Liver (tissue), 9 donors: ENCODE data around the gene INO80D. TPM values are rescaled to one million over a fixed set of nuclear protein-coding genes. Genes with fewer than 3 reads are reported as not detected.

Source experiments
- DNase-seq: peaks from one replicate; pipeline ENCODE4 v3.0.0-alpha.2; 2017; ENCODE audit warnings: low spot score
- H3K27ac ChIP-seq, 2 donors: one replicate each; pipeline ENCODE4 v1.7.0; 2013; ENCODE audit warnings: inconsistent platforms in 2 of 2, low read length in 2 of 2, control low read depth in 1 of 2, low read depth in 1 of 2, mild to moderate bottlenecking in 1 of 2
- H3K27me3 ChIP-seq, 4 donors: one replicate each; pipeline versions ENCODE4 v1.6.1 to v1.7.0; 2013; ENCODE audit warnings: low read length in 3 of 4, inconsistent platforms in 1 of 4, mild to moderate bottlenecking in 1 of 4, moderate library complexity in 1 of 4; ENCODE audit not compliant: control insufficient read depth in 4 of 4, insufficient read depth in 4 of 4
- H3K36me3 ChIP-seq, 4 donors: one replicate each; pipeline versions ENCODE4 v1.6.1 to v1.7.0; 2013; ENCODE audit warnings: low read length in 3 of 4, mild to moderate bottlenecking in 3 of 4, low read depth in 1 of 4, moderate library complexity in 1 of 4; ENCODE audit not compliant: control insufficient read depth in 4 of 4, insufficient read depth in 3 of 4
- H3K4me1 ChIP-seq, 4 donors: one replicate each; pipeline versions ENCODE4 v1.6.1 to v1.7.0; 2013; ENCODE audit warnings: low read length in 3 of 4, mild to moderate bottlenecking in 3 of 4, moderate library complexity in 1 of 4; ENCODE audit not compliant: control insufficient read depth in 4 of 4, insufficient read depth in 4 of 4
- H3K4me3 ChIP-seq, 3 donors: one replicate each; pipeline versions ENCODE4 v1.6.1 to v1.7.0; 2013; ENCODE audit warnings: low read length in 3 of 3, control low read depth in 1 of 3, low read depth in 1 of 3, mild to moderate bottlenecking in 1 of 3
- H3K9ac ChIP-seq, 2 donors: one replicate each; pipeline ENCODE4 v1.7.0; 2013; ENCODE audit warnings: low read length in 2 of 2, mild to moderate bottlenecking in 2 of 2, moderate library complexity in 2 of 2, control low read depth in 1 of 2, low read depth in 1 of 2
- H3K9me3 ChIP-seq, 4 donors: one replicate each; pipeline versions ENCODE4 v1.6.1 to v1.7.0; 2013; ENCODE audit warnings: low read length in 3 of 4; ENCODE audit not compliant: control insufficient read depth in 4 of 4
- ATF3 ChIP-seq: IDR thresholded peaks from 2 replicates; pipeline ENCODE4 v1.6.1; 2016; ENCODE audit warnings: antibody characterized with exemption
- GABPA ChIP-seq, 2 donors: IDR thresholded peaks in 1 of 2; conservative IDR thresholded peaks in 1 of 2; 2 replicates each; pipeline ENCODE4 v1.6.1; 2016; ENCODE audit warnings: antibody characterized with exemption in 2 of 2, mild to moderate bottlenecking in 1 of 2, moderate library complexity in 1 of 2
- HNF4A ChIP-seq, 2 donors: conservative IDR thresholded peaks; 2 replicates each; pipeline ENCODE4 v1.6.1; 2016; ENCODE audit warnings: antibody characterized with exemption in 2 of 2, mild to moderate bottlenecking in 2 of 2
- HNF4G ChIP-seq: IDR thresholded peaks from 2 replicates; pipeline ENCODE4 v1.6.1; 2016; ENCODE audit warnings: antibody characterized with exemption
- JUND ChIP-seq, 2 donors: IDR thresholded peaks; 2 replicates each; pipeline ENCODE4 v1.6.1; 2016; ENCODE audit warnings: antibody characterized with exemption in 2 of 2
- MAX ChIP-seq: IDR thresholded peaks from 2 replicates; pipeline ENCODE4 v1.6.1; 2016; ENCODE audit warnings: antibody characterized with exemption
- NR2F2 ChIP-seq: IDR thresholded peaks from 2 replicates; pipeline ENCODE4 v1.6.1; 2016; ENCODE audit warnings: antibody characterized with exemption
- RAD21 ChIP-seq, 2 donors: IDR thresholded peaks; 2 replicates each; pipeline ENCODE4 v1.6.1; 2016; ENCODE audit warnings: antibody characterized with exemption in 2 of 2, mild to moderate bottlenecking in 2 of 2
- REST ChIP-seq: IDR thresholded peaks from 2 replicates; pipeline ENCODE4 v1.6.1; 2016; ENCODE audit warnings: antibody characterized with exemption, mild to moderate bottlenecking
- RXRA ChIP-seq, 2 donors: IDR thresholded peaks; 2 replicates each; pipeline ENCODE4 v1.6.1; 2017 to 2018; ENCODE audit warnings: antibody characterized with exemption in 2 of 2, mild to moderate bottlenecking in 1 of 2
- SP1 ChIP-seq: IDR thresholded peaks from 2 replicates; pipeline ENCODE4 v1.6.1; 2018; ENCODE audit warnings: antibody characterized with exemption, mild to moderate bottlenecking
- TAF1 ChIP-seq: conservative IDR thresholded peaks from 2 replicates; pipeline ENCODE4 v1.6.1; 2016; ENCODE audit warnings: antibody characterized with exemption, mild to moderate bottlenecking
- YY1 ChIP-seq: IDR thresholded peaks from 2 replicates; pipeline ENCODE4 v1.6.1; 2016; ENCODE audit warnings: antibody characterized with exemption, mild to moderate bottlenecking
- ZBTB33 ChIP-seq: IDR thresholded peaks from 2 replicates; pipeline ENCODE4 v1.6.1; 2016; ENCODE audit warnings: antibody characterized with exemption
- WGBS: extraction: QIAGEN DNeasy Blood & Tissue Kit; methylation state at CpG from one replicate; pipeline ENCODE4 v1.1.7; 2013; 5-methylcytosine and 5-hydroxymethylcytosine counted together
- polyA plus RNA-seq, 2 donors: library from polyadenylated mRNA; stranded (reverse) in 1 of 2; unstranded in 1 of 2; fragments of 200-250 nt in 1 of 2; fragments of >200 nt in 1 of 2; fragmentation: Nextera tagmentation in 1 of 2; extraction: Ambion mirVana in 1 of 2; gene quantifications; one replicate each; pipeline versions ENCODE4 v1.2.1 to v1.2.3, GENCODE V29; 2013 to 2015
- total RNA-seq, 2 donors: library from RNA; depleted of rRNA; stranded (reverse); fragments of >200 nt; gene quantifications; one replicate each; pipeline ENCODE4 v1.2.3, GENCODE V29; 2014
- donor health status: healthy.
- donor health status: healthy.
- donor health status: healthy.
- donor health status: healthy.
- donor health status: healthy.

The INO80D gene
- total and polyA plus RNA-seq, 4 donors = 0.76 to 10.3 (median 5.4) TPM

GRCh38 chr2:206086716-206087350, 859 bp upstream of the INO80D start (continued):
- no peak for TF ChIP-seq ZBTB33
- TF ChIP-seq MAX = no peak
- no peak for TF ChIP-seq NR2F2

GRCh38 chr2:206084870-206085741, 868 bp downstream of the INO80D start:
- peak overlapping the region; percentile 55 to 72 for H3K9ac ChIP-seq
- H3K4me1 ChIP-seq = peaks cover 0 to 24% (median 16%) of the 10 kb centered on the region in 4 donors
- no peaks in the 10 kb centered on the region for H3K36me3 ChIP-seq
- under 1% methylated on average over 88 of the region's 88 CpGs for WGBS
- TF ChIP-seq RAD21 (IDR thresholded peaks at IDR 0.05) = no peak
- no peak for TF ChIP-seq ATF3
- no peak for TF ChIP-seq RXRA (IDR thresholded peaks at IDR 0.05)
- no peak for TF ChIP-seq HNF4A (conservative IDR thresholded peaks at IDR 0.05)
- no peak for TF ChIP-seq YY1
- TF ChIP-seq ZBTB33 = no peak
- TF ChIP-seq SP1 = no peak
- TF ChIP-seq NR2F2 = no peak
- TF ChIP-seq TAF1 = no peak
- TF ChIP-seq MAX = no peak
- TF ChIP-seq JUND (IDR thresholded peaks at IDR 0.05) = no peak
- no peak for TF ChIP-seq HNF4G
- peak overlapping the region; percentile 95 to 99 for H3K27ac ChIP-seq
- H3K9me3 ChIP-seq = no peaks in the 10 kb centered on the region
- peak; percentile 77 for DNase-seq
- no peaks in the 10 kb centered on the region for H3K27me3 ChIP-seq
- peak overlapping the region; percentile 77 to 99 (median 95) for H3K4me3 ChIP-seq

GRCh38 chr2:206084439-206084869, 1.5 kb downstream of the INO80D start:
- Histone ChIP-seq H3K27ac (peak overlapping the region; percentile 95 to 99), H3K27me3 (no peaks in the 10 kb centered on the region), H3K9me3 (no peaks in the 10 kb centered on the region), H3K9ac (peak overlapping the region; percentile 45 to 72), H3K4me3 (peak overlapping the region; percentile 77 to 99 (median 95)), H3K36me3 (no peaks in the 10 kb centered on the region), H3K4me1 (peaks cover 0 to 30% (median 18%) of the 10 kb centered on the region in 4 donors)
- under 1% methylated on average over 10 of the region's 10 CpGs for WGBS
- TF ChIP-seq SP1 (peak; percentile 9), YY1 (peak; percentile 34), RXRA (IDR thresholded peaks at IDR 0.05) (peak in 1 of 2 donors; percentile 40), GABPA (IDR thresholded peaks at IDR 0.05 in 1 of 2, conservative IDR thresholded peaks at IDR 0.05 in 1 of 2) (no peak), REST (peak; percentile 30)
- peak; percentile 63 for DNase-seq
